ENCODE measurements around the gene PLEKHM2.

DNA sequence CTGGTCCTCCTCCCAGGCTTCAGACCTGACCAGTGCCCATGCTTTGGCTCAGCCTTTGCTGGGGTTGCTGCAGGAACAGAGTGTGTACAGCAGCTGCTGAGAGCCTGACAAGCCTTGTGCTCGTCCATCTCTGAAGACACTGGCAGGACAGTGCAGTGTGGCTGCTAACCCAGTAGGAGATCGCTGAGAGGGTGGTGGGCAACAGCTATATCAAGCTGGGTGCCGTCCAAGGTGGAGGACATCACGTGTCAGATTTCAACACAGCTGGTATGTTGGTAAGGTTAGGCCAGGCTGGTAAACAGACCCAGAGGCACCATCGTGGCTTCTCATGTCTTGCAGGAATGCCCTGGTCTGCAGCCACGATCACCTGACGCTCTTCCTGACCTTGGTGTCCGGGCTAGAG is 34.1 kb downstream of the PLEKHM2 start:
- TF ChIP-seq, protein P1, sequence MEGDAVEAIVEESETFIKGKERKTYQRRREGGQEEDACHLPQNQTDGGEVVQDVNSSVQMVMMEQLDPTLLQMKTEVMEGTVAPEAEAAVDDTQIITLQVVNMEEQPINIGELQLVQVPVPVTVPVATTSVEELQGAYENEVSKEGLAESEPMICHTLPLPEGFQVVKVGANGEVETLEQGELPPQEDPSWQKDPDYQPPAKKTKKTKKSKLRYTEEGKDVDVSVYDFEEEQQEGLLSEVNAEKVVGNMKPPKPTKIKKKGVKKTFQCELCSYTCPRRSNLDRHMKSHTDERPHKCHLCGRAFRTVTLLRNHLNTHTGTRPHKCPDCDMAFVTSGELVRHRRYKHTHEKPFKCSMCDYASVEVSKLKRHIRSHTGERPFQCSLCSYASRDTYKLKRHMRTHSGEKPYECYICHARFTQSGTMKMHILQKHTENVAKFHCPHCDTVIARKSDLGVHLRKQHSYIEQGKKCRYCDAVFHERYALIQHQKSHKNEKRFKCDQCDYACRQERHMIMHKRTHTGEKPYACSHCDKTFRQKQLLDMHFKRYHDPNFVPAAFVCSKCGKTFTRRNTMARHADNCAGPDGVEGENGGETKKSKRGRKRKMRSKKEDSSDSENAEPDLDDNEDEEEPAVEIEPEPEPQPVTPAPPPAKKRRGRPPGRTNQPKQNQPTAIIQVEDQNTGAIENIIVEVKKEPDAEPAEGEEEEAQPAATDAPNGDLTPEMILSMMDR (IDR thresholded peaks at IDR 0.05; ENCODE audit: low read length) = no peak
- TF ChIP-seq EZH2 (IDR thresholded peaks at IDR 0.05; ENCODE audit: borderline replicate concordance, low read length) = no peak

Measured in OCI-LY1 (cell line).